CD4-positive, alpha-beta T cell (primary cell): ENCODE results near the gene WDR54. TPM values are rescaled to one million over a fixed set of nuclear protein-coding genes. Genes with fewer than 3 reads are reported as not detected.

Experiments used
- ATAC-seq: fragments of 200-7000 bp; cut with Tn5 transposase; one replicate; pipeline ENCODE4 v1.10.0; 2022; ENCODE audit warnings: mild to moderate bottlenecking; ENCODE audit not compliant: poor library complexity
- CTCF ChIA-PET: fragments of 350-600 bp; sonication (Branson Sonifier 250); formaldehyde crosslinking; loops from one replicate; lab custom pipeline; 2021; ENCODE audit warnings: antibody characterized with exemption, inconsistent platforms; lab: Charles Lee
- POLR2A ChIA-PET: fragments of 350-600 bp; sonication (Branson Sonifier 250); formaldehyde crosslinking; loops from one replicate; lab custom pipeline; 2021; ENCODE audit warnings: antibody characterized with exemption, inconsistent platforms; lab: Charles Lee
- DNase-seq, 14 experiments: peaks; one replicate each; pipeline ENCODE4 v3.0.0-alpha.2; 2013 to 2020; ENCODE audit warnings: mixed read lengths in 2 of 14
- H3K27ac ChIP-seq, 2 donors: one replicate each; pipeline versions ENCODE4 v1.5.1 to v1.7.0; 2013; ENCODE audit warnings: low read length in 2 of 2, low read depth in 1 of 2, mild to moderate bottlenecking in 1 of 2
- H3K27me3 ChIP-seq, 2 experiments: 1 replicate in 1 of 2; 2 replicates in 1 of 2; pipeline versions ENCODE4 v1.6.1 to v1.7.0; 2013; ENCODE audit warnings: low read length in 2 of 2, control low read depth in 1 of 2, mild to moderate bottlenecking in 1 of 2, moderate library complexity in 1 of 2; ENCODE audit not compliant: insufficient read depth in 2 of 2, control insufficient read depth in 1 of 2
- H3K36me3 ChIP-seq: one replicate; pipeline ENCODE4 v1.6.1; 2013; ENCODE audit warnings: low read length, control low read depth; ENCODE audit not compliant: insufficient read depth
- H3K4me1 ChIP-seq: one replicate; pipeline ENCODE4 v1.6.1; 2013; ENCODE audit warnings: low read length, control low read depth; ENCODE audit not compliant: insufficient read depth
- H3K4me3 ChIP-seq: one replicate; pipeline ENCODE4 v1.5.1; 2013; ENCODE audit warnings: mild to moderate bottlenecking, low read length, moderate library complexity
- H3K9me3 ChIP-seq, 2 experiments: 1 replicate in 1 of 2; 2 replicates in 1 of 2; pipeline versions ENCODE4 v1.6.1 to v1.7.0; 2013; ENCODE audit warnings: low read length in 2 of 2, mild to moderate bottlenecking in 2 of 2, control low read depth in 1 of 2, moderate library complexity in 1 of 2; ENCODE audit not compliant: control insufficient read depth in 1 of 2, insufficient read depth in 1 of 2
- H3K27ac Mint-ChIP-seq: one replicate; pipeline ENCODE4 v1.8.0; 2020; ENCODE audit warnings: mixed read lengths
- H3K27me3 Mint-ChIP-seq: one replicate; pipeline ENCODE4 v1.8.0; 2021; ENCODE audit warnings: mixed read lengths
- H3K36me3 Mint-ChIP-seq: one replicate; pipeline ENCODE4 v1.8.0; 2021; ENCODE audit warnings: low read depth, mixed read lengths
- H3K4me1 Mint-ChIP-seq: one replicate; pipeline ENCODE4 v1.8.0; 2021; ENCODE audit warnings: low read depth, mixed read lengths
- H3K4me3 Mint-ChIP-seq: one replicate; pipeline ENCODE4 v1.8.0; 2020; ENCODE audit warnings: mild to moderate bottlenecking, mixed read lengths
- H3K9me3 Mint-ChIP-seq: one replicate; pipeline ENCODE4 v1.8.0; 2020; ENCODE audit warnings: mixed read lengths
- intact Hi-C, 2 experiments: fragments of 100-400 bp; cut with DNase I in 1 of 2; cut with micrococcal nuclease in 1 of 2; formaldehyde crosslinking; loops; one replicate each; pipeline versions ENCODE4 v1.15.1 to v1.9.0; 2023 to 2025; cut with DNase I, micrococcal nuclease
- total RNA-seq, 174 experiments: library from RNA in 2 of 174; stranded (reverse) in 2 of 174; gene quantifications; one replicate each; pipeline ENCODE4 v1.2.3 and lab custom pipeline; 2021 to 2026
- TF ChIP-seq, protein P1 (sequence below): fragments of 200-600 bp; IDR thresholded peaks from one replicate; pipeline ENCODE4 v1.8.0; 2022; ENCODE audit warnings: antibody characterized with exemption, mild to moderate bottlenecking

The WDR54 gene
- total RNA-seq, 2 experiments from 2014 or later = 21.7 to 25.1 TPM

DNA sequence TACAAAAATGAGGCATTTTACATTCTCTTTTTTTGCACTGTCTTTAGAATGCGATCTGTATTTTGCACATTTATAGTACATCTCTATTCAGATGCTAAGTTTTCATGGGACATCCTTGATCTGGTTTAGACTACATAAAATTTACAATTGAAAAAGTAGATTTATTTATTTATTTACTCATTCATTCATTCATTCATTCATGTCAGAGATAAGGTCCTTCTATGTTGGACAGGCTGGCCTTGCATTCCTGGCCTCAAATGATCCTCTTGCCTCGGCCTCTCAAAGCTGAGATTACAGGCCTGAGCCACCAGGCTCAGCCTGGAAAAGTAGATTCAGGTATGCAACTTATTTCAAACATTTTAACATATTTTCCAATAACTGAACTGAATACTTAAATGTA, 25.4 kb upstream of the WDR54 start:
- peaks cover 8% of the 10 kb centered on the region for H3K4me1 ChIP-seq
- no peak overlapping the region for H3K27ac Mint-ChIP-seq
- no peaks in the 10 kb centered on the region for H3K27me3 Mint-ChIP-seq
- H3K36me3 Mint-ChIP-seq = peaks cover 4% of the 10 kb centered on the region
- ChIA-PET CTCF (no interaction called here), POLR2A (no interaction called here)
- H3K4me3 ChIP-seq = no peak overlapping the region
- TF ChIP-seq, protein P1, sequence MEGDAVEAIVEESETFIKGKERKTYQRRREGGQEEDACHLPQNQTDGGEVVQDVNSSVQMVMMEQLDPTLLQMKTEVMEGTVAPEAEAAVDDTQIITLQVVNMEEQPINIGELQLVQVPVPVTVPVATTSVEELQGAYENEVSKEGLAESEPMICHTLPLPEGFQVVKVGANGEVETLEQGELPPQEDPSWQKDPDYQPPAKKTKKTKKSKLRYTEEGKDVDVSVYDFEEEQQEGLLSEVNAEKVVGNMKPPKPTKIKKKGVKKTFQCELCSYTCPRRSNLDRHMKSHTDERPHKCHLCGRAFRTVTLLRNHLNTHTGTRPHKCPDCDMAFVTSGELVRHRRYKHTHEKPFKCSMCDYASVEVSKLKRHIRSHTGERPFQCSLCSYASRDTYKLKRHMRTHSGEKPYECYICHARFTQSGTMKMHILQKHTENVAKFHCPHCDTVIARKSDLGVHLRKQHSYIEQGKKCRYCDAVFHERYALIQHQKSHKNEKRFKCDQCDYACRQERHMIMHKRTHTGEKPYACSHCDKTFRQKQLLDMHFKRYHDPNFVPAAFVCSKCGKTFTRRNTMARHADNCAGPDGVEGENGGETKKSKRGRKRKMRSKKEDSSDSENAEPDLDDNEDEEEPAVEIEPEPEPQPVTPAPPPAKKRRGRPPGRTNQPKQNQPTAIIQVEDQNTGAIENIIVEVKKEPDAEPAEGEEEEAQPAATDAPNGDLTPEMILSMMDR = no peak
- no peaks in the 10 kb centered on the region for H3K9me3 ChIP-seq
- no peaks in the 10 kb centered on the region for H3K36me3 ChIP-seq
- ATAC-seq (no peak), DNase-seq (no peak)
- no peak overlapping the region for H3K4me3 Mint-ChIP-seq
- H3K9me3 Mint-ChIP-seq = no peaks in the 10 kb centered on the region
- intact Hi-C loops = loop anchor here (10.0 kb wide), 3 partner anchors 139 to 571 kb away; partner anchors contain the start of genes STAMBP (in 2 of the 2) and SEMA4F (in 1 of the 2)
- H3K27me3 ChIP-seq = peaks cover 0 to 5% of the 10 kb centered on the region in 2 experiments
- no peak overlapping the region for H3K27ac ChIP-seq
- H3K4me1 Mint-ChIP-seq = peaks cover 9% of the 10 kb centered on the region

DNA sequence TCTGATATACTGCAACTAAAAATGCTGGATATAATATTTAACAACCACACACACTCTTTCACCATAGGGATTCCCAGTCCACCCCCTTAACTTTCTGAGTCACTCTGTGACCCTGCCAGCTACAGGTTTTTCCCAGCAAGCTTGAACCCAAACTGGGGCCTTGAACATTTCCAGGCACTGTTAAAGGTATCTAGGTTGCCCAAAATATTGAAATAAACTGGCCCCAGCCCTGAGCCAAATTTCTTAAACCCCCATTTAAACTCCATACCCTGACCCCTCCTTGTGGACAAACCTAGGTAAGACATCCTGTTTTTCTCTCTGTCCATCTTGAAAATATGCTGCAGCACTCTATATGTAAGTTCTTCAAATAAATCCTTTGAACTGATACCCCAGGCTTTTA, 21.7 kb upstream of the WDR54 start:
- Mint-ChIP-seq H3K9me3 (no peaks in the 10 kb centered on the region), H3K36me3 (no peaks in the 10 kb centered on the region), H3K4me3 (no peak overlapping the region), H3K4me1 (no peaks in the 10 kb centered on the region), H3K27ac (no peak overlapping the region), H3K27me3 (no peaks in the 10 kb centered on the region)
- no peaks in the 10 kb centered on the region for H3K27me3 ChIP-seq
- no peaks in the 10 kb centered on the region for H3K9me3 ChIP-seq
- no peaks in the 10 kb centered on the region for H3K4me1 ChIP-seq
- no peaks in the 10 kb centered on the region for H3K36me3 ChIP-seq
- ATAC-seq = peak; percentile 71
- intact Hi-C loops = loop anchor here (2.0 to 10.0 kb wide), 4 partner anchors 135 to 575 kb away; partner anchors contain the start of genes STAMBP (in 2 of the 2) and SEMA4F (in 1 of the 2)
- no peak overlapping the region for H3K4me3 ChIP-seq
- TF ChIP-seq, protein P1 = peak; percentile 59
- CTCF ChIA-PET = no interaction called here
- peak in 4 of 14 experiments; percentile 10 to 66 (median 58) for DNase-seq
- POLR2A ChIA-PET = no interaction called here
- H3K27ac ChIP-seq = no peak overlapping the region

DNA sequence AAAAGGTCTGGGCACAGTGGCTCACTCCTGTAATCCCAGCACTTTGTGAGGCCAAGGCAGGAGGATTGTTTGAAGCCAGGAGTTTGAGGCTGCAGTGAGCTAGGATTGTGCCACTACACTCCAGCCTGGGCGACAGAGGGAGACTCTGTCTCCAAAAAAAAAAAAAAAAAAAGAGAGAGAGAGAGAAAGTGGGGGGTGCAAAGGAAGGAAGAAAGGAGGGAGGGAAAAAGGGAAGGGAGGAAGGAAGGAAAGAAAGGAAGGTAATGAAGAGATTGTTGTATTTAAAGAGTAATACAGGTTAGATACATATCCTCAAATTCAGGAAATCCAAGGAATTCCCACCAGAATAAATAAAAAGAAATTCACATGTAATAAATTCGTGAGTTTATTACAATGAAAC, 19.6 kb upstream of the WDR54 start:
- Mint-ChIP-seq H3K4me3 (no peak overlapping the region), H3K36me3 (no peaks in the 10 kb centered on the region), H3K27ac (no peak overlapping the region), H3K9me3 (no peaks in the 10 kb centered on the region), H3K4me1 (no peaks in the 10 kb centered on the region), H3K27me3 (peaks cover 5% of the 10 kb centered on the region)
- intact Hi-C loops = loop anchor here in 1 of 2 experiments (2.0 kb wide), 1 partner anchor 151 kb away; no protein-coding TSS in a partner anchor
- no peak overlapping the region for H3K4me3 ChIP-seq
- no peaks in the 10 kb centered on the region for H3K27me3 ChIP-seq
- ChIA-PET CTCF (interaction anchor here (1.4 kb wide), 1 partner anchor 10 kb away, joined by 4 read pairs; no protein-coding TSS in a partner anchor), POLR2A (interaction anchor here (1.3 to 1.5 kb wide), 2 partner anchors 10 to 12 kb away, joined by 3 to 4 read pairs; no protein-coding TSS in a partner anchor)
- no peaks in the 10 kb centered on the region for H3K36me3 ChIP-seq
- H3K9me3 ChIP-seq = no peaks in the 10 kb centered on the region
- no peak for ATAC-seq
- DNase-seq = no peak
- H3K27ac ChIP-seq = no peak overlapping the region
- H3K4me1 ChIP-seq = no peaks in the 10 kb centered on the region
- TF ChIP-seq, protein P1 = no peak
